ENCODE measurements around the gene SMG5.

The SMG5 gene

DNA sequence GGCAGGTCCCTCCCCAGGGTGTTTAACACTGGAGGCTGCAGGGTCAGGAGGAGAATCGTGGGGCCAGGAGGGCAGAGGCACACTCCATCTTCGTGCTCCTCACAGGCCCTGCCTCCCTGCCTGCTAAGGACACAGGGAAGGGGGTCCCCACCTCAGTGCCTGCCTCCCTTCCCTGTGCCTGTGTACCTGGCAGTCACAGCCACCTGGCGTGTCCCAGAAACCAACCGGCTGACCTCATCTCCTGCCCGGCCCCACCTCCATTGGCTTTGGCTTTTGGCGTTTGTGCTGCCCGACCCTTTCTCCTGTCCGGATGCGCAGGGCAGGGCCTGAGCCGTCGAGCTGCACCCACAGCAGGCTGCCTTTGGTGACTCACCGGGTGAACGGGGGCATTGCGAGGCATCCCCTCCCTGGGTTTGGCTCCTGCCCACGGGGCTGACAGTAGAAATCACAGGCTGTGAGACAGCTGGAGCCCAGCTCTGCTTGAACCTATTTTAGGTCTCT is 41.3 kb downstream of the SMG5 start (continued):
- TF ChIP-seq, protein P1, sequence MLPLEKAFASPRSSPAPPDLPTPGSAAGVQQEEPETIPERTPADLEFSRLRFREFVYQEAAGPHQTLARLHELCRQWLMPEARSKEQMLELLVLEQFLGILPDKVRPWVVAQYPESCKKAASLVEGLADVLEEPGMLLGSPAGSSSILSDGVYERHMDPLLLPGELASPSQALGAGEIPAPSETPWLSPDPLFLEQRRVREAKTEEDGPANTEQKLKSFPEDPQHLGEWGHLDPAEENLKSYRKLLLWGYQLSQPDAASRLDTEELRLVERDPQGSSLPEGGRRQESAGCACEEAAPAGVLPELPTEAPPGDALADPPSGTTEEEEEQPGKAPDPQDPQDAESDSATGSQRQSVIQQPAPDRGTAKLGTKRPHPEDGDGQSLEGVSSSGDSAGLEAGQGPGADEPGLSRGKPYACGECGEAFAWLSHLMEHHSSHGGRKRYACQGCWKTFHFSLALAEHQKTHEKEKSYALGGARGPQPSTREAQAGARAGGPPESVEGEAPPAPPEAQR (tag by site-specific recombination; IDR thresholded peaks at IDR 0.05), result no peak

DNA sequence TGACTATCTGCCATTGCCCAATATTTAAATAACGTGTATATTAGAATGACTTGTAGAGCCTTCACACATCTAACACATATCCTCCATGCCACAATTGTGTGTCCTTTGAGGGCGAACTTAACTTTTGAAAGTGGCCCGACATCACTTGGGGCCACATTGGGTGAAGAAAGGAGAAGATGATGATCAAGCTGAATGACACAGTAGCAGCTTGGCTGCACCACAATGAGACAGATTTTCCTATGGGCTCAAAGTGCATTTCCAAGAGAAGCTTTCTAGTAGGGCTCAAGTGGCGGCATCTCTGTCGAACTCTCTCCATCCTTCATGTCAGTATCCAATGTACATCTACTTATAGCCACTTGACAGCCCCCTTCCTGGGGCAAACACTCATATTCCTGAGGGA is 44.4 kb downstream of the SMG5 start:
- TF ChIP-seq REPIN1 (tag by site-specific recombination; IDR thresholded peaks at IDR 0.05; ENCODE audit: low read depth), result no peak
- no peak for TF ChIP-seq KLF16 (tag by site-specific recombination; IDR thresholded peaks at IDR 0.05)
- no peak for TF ChIP-seq YY2 (tag by site-specific recombination; IDR thresholded peaks at IDR 0.05)
- TF ChIP-seq, protein P2, sequence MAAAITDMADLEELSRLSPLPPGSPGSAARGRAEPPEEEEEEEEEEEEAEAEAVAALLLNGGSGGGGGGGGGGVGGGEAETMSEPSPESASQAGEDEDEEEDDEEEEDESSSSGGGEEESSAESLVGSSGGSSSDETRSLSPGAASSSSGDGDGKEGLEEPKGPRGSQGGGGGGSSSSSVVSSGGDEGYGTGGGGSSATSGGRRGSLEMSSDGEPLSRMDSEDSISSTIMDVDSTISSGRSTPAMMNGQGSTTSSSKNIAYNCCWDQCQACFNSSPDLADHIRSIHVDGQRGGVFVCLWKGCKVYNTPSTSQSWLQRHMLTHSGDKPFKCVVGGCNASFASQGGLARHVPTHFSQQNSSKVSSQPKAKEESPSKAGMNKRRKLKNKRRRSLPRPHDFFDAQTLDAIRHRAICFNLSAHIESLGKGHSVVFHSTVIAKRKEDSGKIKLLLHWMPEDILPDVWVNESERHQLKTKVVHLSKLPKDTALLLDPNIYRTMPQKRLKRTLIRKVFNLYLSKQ (tag by site-specific recombination; IDR thresholded peaks at IDR 0.05; ENCODE audit: borderline replicate concordance), result no peak
- TF ChIP-seq, protein P3, sequence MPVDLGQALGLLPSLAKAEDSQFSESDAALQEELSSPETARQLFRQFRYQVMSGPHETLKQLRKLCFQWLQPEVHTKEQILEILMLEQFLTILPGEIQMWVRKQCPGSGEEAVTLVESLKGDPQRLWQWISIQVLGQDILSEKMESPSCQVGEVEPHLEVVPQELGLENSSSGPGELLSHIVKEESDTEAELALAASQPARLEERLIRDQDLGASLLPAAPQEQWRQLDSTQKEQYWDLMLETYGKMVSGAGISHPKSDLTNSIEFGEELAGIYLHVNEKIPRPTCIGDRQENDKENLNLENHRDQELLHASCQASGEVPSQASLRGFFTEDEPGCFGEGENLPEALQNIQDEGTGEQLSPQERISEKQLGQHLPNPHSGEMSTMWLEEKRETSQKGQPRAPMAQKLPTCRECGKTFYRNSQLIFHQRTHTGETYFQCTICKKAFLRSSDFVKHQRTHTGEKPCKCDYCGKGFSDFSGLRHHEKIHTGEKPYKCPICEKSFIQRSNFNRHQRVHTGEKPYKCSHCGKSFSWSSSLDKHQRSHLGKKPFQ (tag by site-specific recombination; IDR thresholded peaks at IDR 0.05), result no peak
- ChIA-PET CTCF (interaction anchor here (3.2 kb wide), 1 partner anchor 12 kb away, joined by 25 read pairs; no protein-coding TSS in a partner anchor), POLR2A (no interaction called here)
- Histone ChIP-seq H3K36me3 (ENCODE audit: control insufficient read depth in 2 of 2, insufficient read depth in 1 of 2, low read length in 2 of 2) (peaks cover 14 to 43% of the 10 kb centered on the region in 2 experiments; a peak in 2 of 3 replicates), H3K4me3 (ENCODE audit: low read depth, low read length) (no peak overlapping the region), H3K27ac (ENCODE audit: extremely low read depth, low read depth, low read length) (no peak overlapping the region), H3K4me1 (ENCODE audit: control insufficient read depth, insufficient read depth, low read length) (no peaks in the 10 kb centered on the region), H3K9me3 (ENCODE audit: control insufficient read depth, insufficient read depth, low read depth, low read length) (no peaks in the 10 kb centered on the region)

DNA sequence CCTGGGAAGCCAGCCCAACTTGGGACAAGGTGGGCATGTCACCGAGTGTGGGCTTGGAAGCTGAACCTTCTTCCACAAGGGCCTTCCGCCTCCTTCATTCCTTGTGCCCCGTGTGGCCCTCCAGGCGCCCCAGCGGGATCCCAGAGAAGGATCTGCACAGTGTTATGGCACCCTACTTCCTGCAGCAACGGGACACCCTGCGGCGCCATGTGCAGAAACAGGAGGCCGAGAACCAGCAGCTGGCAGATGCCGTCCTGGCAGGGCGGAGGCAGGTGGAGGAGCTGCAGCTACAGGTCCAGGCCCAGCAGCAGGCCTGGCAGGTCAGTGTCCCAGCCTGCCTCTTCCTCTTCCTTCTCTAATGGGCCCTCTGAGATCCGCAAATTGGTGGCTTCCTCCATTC is 46.5 kb downstream of the SMG5 start:
- H3K36me3 ChIP-seq (ENCODE audit: control insufficient read depth in 2 of 2, insufficient read depth in 1 of 2, low read length in 2 of 2), result peaks cover 14 to 43% of the 10 kb centered on the region in 2 experiments; a peak in 2 of 3 replicates
- H3K9me3 ChIP-seq (ENCODE audit: control insufficient read depth, insufficient read depth, low read depth, low read length), result no peaks in the 10 kb centered on the region
- H3K4me3 ChIP-seq (ENCODE audit: low read depth, low read length), result no peak overlapping the region
- TF ChIP-seq ZNF366 (tag by site-specific recombination; conservative IDR thresholded peaks at IDR 0.05) (no peak), ZIC2 (tag by site-specific recombination; IDR thresholded peaks at IDR 0.05) (0 out of 2 replicates have a peak, but pooled peaks have one; percentile 17)
- no peak overlapping the region for H3K27ac ChIP-seq (ENCODE audit: extremely low read depth, low read depth, low read length)
- CTCF ChIA-PET, result no interaction called here
- POLR2A ChIA-PET, result interaction anchor here (0.6 kb wide), 1 partner anchor 11 kb away, joined by 8 read pairs; no protein-coding TSS in a partner anchor
- H3K4me1 ChIP-seq (ENCODE audit: control insufficient read depth, insufficient read depth, low read length), result no peaks in the 10 kb centered on the region

DNA sequence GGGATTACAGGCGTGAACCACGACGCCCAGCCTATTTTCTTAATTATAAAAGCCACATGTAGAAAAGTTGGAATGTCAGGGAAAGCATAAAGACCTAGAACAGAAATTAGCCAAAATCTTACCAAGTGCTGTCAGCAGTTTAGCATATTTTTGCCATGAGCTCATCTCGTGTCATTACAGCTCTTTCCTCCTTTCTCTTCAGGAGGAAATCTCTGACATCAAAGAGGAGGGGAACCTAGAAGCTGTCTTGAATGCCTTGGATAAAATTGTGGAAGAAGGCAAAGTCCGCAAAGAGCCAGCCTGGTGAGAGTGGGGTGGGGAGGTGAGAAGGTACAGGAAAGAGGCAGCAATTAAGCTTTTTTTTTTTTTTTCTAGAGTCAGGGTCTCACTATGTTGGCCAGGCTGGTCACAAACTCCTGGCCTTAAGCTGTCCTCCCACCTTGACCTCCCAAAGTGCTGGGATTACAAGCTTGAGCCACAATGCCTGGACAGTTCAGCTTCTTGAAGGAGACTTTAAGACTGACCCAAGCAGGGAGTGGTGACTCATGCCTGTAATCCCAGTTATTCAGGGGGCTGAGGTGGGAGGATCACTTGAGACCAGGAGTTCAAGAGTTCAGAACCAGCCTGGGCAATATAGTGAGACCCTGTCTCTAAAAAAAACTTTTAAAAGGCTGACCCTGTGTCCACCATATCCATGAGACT is 49.0 kb downstream of the SMG5 start:
- CTCF ChIA-PET, result interaction anchor here (0.7 to 3.0 kb wide), 7 partner anchors 9 to 241 kb away, joined by 3 to 19 read pairs (median 9); no protein-coding TSS in a partner anchor
- POLR2A ChIA-PET, result interaction anchor here (0.5 to 2.5 kb wide), 5 partner anchors 16 to 187 kb away, joined by 3 to 13 read pairs (median 3); partner anchors contain the start of genes PMF1 and SLC25A44
- no peak overlapping the region for H3K27ac ChIP-seq (ENCODE audit: extremely low read depth, low read depth, low read length)
- no peaks in the 10 kb centered on the region for H3K9me3 ChIP-seq (ENCODE audit: control insufficient read depth, insufficient read depth, low read depth, low read length)
- H3K4me3 ChIP-seq (ENCODE audit: low read depth, low read length), result no peak overlapping the region
- H3K4me1 ChIP-seq (ENCODE audit: control insufficient read depth, insufficient read depth, low read length), result no peaks in the 10 kb centered on the region
- peaks cover 14 to 30% of the 10 kb centered on the region in 2 experiments; a peak in 2 of 3 replicates for H3K36me3 ChIP-seq (ENCODE audit: control insufficient read depth in 2 of 2, insufficient read depth in 1 of 2, low read length in 2 of 2)
- TF ChIP-seq ZNF366 (tag by site-specific recombination; conservative IDR thresholded peaks at IDR 0.05) (peak; percentile 35; the same call in 1 of the 2 replicates), KLF16 (tag by site-specific recombination; IDR thresholded peaks at IDR 0.05) (no peak), ZNF677 (tag by site-specific recombination; IDR thresholded peaks at IDR 0.05) (no peak), BCL11B (tag by site-specific recombination; IDR thresholded peaks at IDR 0.05; ENCODE audit: low read depth) (no peak), KLF8 (tag by site-specific recombination; IDR thresholded peaks at IDR 0.05) (no peak), ZNF121 (tag by site-specific recombination; IDR thresholded peaks at IDR 0.05) (peak; percentile 74), PRDM1 (tag by site-specific recombination; IDR thresholded peaks at IDR 0.05) (peak; percentile 69)
- TF ChIP-seq, protein P4, sequence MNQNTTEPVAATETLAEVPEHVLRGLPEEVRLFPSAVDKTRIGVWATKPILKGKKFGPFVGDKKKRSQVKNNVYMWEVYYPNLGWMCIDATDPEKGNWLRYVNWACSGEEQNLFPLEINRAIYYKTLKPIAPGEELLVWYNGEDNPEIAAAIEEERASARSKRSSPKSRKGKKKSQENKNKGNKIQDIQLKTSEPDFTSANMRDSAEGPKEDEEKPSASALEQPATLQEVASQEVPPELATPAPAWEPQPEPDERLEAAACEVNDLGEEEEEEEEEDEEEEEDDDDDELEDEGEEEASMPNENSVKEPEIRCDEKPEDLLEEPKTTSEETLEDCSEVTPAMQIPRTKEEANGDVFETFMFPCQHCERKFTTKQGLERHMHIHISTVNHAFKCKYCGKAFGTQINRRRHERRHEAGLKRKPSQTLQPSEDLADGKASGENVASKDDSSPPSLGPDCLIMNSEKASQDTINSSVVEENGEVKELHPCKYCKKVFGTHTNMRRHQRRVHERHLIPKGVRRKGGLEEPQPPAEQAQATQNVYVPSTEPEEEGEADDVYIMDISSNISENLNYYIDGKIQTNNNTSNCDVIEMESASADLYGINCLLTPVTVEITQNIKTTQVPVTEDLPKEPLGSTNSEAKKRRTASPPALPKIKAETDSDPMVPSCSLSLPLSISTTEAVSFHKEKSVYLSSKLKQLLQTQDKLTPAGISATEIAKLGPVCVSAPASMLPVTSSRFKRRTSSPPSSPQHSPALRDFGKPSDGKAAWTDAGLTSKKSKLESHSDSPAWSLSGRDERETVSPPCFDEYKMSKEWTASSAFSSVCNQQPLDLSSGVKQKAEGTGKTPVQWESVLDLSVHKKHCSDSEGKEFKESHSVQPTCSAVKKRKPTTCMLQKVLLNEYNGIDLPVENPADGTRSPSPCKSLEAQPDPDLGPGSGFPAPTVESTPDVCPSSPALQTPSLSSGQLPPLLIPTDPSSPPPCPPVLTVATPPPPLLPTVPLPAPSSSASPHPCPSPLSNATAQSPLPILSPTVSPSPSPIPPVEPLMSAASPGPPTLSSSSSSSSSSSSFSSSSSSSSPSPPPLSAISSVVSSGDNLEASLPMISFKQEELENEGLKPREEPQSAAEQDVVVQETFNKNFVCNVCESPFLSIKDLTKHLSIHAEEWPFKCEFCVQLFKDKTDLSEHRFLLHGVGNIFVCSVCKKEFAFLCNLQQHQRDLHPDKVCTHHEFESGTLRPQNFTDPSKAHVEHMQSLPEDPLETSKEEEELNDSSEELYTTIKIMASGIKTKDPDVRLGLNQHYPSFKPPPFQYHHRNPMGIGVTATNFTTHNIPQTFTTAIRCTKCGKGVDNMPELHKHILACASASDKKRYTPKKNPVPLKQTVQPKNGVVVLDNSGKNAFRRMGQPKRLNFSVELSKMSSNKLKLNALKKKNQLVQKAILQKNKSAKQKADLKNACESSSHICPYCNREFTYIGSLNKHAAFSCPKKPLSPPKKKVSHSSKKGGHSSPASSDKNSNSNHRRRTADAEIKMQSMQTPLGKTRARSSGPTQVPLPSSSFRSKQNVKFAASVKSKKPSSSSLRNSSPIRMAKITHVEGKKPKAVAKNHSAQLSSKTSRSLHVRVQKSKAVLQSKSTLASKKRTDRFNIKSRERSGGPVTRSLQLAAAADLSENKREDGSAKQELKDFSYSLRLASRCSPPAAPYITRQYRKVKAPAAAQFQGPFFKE (tag by site-specific recombination; IDR thresholded peaks at IDR 0.05; ENCODE audit: borderline replicate concordance), result no peak
- TF ChIP-seq, protein P5, sequence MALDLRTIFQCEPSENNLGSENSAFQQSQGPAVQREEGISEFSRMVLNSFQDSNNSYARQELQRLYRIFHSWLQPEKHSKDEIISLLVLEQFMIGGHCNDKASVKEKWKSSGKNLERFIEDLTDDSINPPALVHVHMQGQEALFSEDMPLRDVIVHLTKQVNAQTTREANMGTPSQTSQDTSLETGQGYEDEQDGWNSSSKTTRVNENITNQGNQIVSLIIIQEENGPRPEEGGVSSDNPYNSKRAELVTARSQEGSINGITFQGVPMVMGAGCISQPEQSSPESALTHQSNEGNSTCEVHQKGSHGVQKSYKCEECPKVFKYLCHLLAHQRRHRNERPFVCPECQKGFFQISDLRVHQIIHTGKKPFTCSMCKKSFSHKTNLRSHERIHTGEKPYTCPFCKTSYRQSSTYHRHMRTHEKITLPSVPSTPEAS (tag by site-specific recombination; IDR thresholded peaks at IDR 0.05), result no peak

Measured in HEK293 (cell line).